Right hindlimb (tissue), 1 donor: ENCODE data around the gene RDH11.
"Not testable (repeated sequence)": the region's sequence is repeated elsewhere in the genome, so short reads cannot be mapped to it uniquely, and the experiment has no call there.

Source experiments
- DNase-seq: peaks from one replicate; pipeline ENCODE4 v3.0.0-alpha.2; 2018

The RDH11 gene

DNA sequence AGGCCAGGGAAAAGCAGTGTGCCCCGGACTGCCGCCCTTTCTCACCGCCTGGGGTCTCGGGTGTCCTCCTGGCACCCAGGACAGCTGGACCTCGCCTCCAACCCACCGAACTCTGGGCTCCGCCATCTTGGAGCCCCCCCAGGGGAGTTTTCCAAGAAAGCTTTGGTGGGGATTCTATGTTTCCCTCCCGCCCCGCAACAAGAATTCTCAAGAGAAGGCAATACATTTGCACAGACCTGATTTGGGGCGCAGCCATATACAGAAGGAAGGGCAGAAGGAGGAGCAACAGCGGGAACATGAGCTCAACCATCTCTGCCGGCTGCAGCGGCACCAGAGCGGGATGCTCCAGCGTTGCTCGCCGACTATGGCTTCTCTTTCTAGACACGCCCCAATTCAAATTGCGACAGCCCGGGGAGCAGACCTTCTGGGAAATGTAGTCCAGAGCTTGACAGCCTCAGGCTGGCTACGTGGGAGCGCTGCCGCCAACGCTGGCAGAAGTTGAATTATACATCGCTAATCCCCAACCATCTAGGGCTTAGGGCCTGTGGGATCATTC lies at the start of gene RDH11:
TSS of gene RDH11 (minus strand) at position 371 of the 556 bp plus-strand sequence. CDS start at position 310, 61 bp downstream.
- DNase-seq: peak; percentile 90

GRCh38 chr14:67744046-67744445 lies 48.5 kb upstream of the RDH11 start:
- DNase-seq: no peak

DNA sequence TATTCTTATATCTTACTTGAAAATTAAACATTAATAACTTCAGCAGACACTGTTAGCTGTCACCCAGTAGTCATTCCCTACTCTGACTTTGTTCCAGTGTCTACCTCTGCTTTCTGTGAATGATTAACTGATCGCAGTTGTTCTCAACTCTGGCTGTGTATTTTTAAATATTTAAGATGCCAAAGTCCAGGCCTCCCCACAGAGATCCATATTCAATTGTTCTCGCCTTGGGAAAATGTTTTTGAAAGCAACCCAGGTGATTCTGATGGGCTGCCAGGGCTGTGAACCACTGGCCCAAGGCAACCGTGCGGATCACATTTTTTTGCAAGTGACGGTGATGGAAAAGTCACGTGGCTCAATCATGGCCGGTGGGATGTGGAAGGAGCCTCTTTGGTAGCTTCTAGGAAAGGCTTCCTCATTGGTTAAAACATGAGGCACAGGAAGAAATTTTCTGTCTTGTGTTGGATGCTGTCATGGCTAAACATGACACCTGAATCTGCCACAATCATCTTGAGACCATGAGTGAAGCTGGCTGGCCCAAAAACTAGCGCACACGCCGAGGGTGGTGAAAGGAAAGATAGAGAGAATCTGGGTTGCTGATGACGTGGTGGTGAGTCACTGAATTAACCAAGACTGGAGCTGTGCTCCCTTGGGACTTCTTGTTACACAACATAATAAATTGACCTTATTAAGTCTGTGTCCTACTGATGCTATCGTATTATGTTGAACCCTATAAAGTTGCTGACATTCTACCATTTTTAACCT lies 43.4 kb upstream of the RDH11 start:
- DNase-seq: no peak

DNA sequence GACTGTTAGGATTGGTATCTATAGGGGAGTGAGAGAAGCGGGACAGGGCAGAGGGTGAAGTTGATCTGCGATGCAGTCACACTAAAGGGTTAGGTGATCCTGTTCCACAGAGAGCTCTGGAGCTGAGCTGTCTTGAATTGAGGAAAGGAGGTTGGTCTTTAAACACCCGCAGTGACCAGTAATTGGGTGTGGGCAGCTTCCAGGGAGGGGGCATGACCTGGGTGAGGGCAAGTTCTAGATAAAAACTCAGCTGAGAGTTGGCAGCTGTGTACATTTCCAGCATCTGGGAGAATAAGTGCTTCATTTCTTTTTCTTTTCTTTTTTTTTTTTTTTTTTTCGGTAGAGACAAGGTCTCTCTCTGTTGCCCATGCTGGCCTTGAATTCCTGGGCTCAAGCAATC lies 41.2 kb upstream of the RDH11 start:
- no peak for DNase-seq

GRCh38 chr14:67735336-67736147 lies 40.0 kb upstream of the RDH11 start:
- DNase-seq: peak; percentile 61

GRCh38 chr14:67734675-67735074 lies 39.1 kb upstream of the RDH11 start:
- DNase-seq: no peak

GRCh38 chr14:67733616-67734015 lies 38.1 kb upstream of the RDH11 start:
- peak; percentile 55 for DNase-seq

GRCh38 chr14:67729072-67729885 lies 33.7 kb upstream of the RDH11 start:
- DNase-seq: no peak

- DNase-seq: no peak
Observed at GRCh38 chr14:67728258-67728657, 32.7 kb upstream of the RDH11 start.

GRCh38 chr14:67727361-67727760 lies 31.8 kb upstream of the RDH11 start:
- no peak for DNase-seq

- no peak for DNase-seq
Observed at GRCh38 chr14:67725171-67725570, 29.6 kb upstream of the RDH11 start.

DNA sequence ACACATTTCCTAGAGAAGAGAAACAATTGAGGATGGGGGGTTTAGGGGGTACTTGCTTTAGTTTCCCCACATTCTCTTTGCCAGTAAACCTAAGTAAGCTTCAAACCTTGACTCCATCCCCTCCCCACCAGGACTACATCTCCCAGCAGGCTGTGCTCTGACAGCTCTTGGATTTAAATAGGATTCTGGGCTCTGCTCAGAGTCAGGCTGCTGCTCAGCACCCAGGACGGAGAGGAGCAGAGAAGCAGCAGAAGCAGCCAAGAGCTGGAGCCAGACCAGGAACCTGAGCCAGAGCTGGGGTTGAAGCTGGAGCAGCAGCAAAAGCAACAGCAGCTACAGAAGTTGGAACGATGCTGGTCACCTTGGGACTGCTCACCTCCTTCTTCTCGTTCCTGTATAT lies 26.7 kb upstream of the RDH11 start:
- peak; percentile 82 for DNase-seq

DNA sequence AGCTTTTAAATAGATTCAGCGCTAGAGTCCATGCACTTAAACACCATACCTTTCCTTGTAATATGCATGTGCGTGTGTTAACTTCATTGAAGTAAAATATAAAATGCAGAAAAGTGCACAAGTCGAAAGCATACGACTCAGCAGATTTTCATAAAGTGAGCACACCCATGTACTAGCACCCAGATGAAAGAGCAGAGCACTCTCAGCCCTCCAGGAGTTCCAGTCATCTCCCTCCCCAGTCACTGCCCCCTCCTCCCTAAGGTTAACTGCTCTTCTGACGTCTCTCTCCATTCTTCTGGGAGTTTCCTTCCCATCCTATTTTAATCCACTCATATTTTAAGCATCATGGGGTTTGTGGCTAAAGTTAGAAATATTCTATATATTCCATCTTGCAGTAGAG lies 26.3 kb upstream of the RDH11 start:
- no peak for DNase-seq

GRCh38 chr14:67719866-67720265 lies 24.3 kb upstream of the RDH11 start:
- DNase-seq: no peak

GRCh38 chr14:67719385-67719784 lies 23.8 kb upstream of the RDH11 start:
- DNase-seq: not testable (repeated sequence)

DNA sequence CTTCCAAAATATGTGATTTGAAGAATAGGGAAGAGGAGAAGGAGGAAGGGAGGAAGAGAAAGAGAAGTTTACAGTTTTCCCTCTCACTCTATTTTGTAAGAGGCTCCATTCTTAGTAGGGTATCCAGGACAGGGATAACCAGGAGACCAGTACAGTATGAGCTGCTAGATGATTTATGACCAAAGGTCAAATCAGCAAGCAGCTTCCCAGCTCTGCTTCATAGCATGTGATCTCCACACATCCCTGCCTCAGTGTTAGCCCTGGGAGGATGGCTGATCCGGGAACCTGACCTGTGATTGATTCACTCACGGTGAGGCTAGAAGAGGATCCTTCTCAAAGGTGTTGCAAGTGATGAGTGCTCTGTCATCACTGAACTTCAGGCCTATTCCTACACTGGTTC lies 22.7 kb upstream of the RDH11 start:
- DNase-seq: no peak

GRCh38 chr14:67717048-67717447 lies 21.5 kb upstream of the RDH11 start:
- DNase-seq: no peak

GRCh38 chr14:67710209-67710608 lies 14.6 kb upstream of the RDH11 start:
- no peak for DNase-seq

GRCh38 chr14:67709796-67710195 lies 14.2 kb upstream of the RDH11 start:
- DNase-seq: not testable (repeated sequence)

DNA sequence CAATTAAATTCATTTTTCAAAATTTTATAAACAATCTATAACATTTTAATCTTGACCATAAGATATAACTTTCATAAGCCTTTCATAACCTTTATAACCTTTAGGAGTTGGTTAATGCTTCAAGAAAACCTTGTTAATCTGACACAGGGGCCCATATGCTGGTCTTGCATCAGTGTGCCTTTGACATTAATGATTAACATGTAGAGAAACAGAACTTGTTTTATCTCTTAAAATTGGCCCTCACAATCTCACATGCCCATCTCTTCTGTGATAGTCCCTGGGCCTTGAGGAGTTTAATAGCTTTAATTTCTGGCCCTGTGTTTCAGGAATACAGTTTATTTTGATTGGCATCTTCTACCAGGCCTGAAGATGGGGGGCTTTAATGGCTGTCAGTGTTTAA lies 13.8 kb upstream of the RDH11 start:
- DNase-seq: not testable (repeated sequence)

DNA sequence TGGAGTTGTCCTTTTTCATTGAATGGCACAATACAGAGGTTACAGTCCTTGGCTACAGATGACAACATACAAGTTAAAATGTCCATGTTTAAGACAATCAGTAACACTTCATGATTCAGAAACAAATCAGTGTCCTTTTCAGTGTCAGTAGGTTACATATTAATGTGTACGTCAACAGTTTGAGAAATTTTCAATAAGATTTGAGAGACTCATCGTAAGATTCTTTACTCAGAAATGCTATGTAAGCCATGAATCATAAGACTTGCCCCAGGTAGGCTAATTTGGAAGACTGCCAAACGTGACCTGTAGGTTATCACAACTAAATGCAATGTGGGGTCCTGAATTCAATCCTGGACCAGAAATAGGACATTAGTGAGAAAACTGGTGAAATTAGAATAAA lies 9.6 kb upstream of the RDH11 start:
- DNase-seq: no peak

DNA sequence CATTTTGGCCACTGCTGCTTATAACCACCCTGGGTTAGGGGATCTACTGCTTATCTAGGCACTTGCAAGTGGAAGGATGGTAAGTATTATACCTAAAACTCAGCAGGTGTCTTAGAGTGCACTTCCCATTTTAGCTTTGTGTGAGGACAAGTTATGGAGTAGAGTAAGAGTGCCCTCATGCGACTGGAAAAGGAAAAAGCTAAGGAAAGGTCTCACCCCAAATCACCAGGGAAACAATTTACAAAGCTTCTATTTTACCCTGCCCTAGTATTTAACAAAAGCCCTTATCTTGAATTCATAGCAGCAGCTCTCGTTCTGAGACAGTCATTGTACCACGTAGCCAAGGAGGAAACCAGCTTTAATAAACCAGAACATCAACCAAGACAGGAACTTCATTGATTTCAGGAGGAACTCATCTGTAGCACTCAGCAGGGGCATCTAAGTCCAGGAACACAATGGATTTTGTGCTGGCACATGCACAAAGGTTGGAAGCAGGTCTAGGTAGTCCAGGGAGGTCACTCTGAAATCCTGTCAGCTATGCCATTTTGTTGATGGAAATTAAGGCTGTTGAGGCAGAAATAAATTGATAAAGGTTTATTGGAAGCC lies 9.0 kb upstream of the RDH11 start:
- no peak for DNase-seq

GRCh38 chr14:67703997-67704396 lies 8.4 kb upstream of the RDH11 start:
- DNase-seq: no peak
